GM12801 (cell line): ENCODE measurements around the gene PYY.

Experiments used
- TF ChIP-seq, protein P1 (sequence below): IDR thresholded peaks from one replicate; pipeline ENCODE4 v1.5.1; 2011; ENCODE audit warnings: control low read depth; ENCODE audit not compliant: insufficient read length; ENCODE audit errors: extremely low read depth

Gene PYY

DNA sequence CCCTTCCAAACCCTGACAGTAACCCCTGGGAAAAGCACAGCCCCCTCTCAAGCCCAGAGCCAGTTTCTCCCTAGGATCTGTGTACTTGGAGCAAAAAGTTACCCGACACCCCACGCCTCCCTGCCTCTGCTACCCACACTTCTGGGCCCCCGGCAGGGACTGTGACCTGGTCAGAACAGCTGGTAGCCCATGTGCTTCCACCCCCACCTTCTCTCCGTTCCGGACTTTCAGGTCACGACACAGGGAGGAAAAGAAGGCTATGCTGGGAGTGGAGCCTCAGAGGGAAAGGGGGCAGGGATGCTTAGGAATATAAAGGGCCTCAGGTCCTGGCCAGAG is 17.8 kb downstream of the PYY start:
- TF ChIP-seq, protein P1, sequence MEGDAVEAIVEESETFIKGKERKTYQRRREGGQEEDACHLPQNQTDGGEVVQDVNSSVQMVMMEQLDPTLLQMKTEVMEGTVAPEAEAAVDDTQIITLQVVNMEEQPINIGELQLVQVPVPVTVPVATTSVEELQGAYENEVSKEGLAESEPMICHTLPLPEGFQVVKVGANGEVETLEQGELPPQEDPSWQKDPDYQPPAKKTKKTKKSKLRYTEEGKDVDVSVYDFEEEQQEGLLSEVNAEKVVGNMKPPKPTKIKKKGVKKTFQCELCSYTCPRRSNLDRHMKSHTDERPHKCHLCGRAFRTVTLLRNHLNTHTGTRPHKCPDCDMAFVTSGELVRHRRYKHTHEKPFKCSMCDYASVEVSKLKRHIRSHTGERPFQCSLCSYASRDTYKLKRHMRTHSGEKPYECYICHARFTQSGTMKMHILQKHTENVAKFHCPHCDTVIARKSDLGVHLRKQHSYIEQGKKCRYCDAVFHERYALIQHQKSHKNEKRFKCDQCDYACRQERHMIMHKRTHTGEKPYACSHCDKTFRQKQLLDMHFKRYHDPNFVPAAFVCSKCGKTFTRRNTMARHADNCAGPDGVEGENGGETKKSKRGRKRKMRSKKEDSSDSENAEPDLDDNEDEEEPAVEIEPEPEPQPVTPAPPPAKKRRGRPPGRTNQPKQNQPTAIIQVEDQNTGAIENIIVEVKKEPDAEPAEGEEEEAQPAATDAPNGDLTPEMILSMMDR: no peak

DNA sequence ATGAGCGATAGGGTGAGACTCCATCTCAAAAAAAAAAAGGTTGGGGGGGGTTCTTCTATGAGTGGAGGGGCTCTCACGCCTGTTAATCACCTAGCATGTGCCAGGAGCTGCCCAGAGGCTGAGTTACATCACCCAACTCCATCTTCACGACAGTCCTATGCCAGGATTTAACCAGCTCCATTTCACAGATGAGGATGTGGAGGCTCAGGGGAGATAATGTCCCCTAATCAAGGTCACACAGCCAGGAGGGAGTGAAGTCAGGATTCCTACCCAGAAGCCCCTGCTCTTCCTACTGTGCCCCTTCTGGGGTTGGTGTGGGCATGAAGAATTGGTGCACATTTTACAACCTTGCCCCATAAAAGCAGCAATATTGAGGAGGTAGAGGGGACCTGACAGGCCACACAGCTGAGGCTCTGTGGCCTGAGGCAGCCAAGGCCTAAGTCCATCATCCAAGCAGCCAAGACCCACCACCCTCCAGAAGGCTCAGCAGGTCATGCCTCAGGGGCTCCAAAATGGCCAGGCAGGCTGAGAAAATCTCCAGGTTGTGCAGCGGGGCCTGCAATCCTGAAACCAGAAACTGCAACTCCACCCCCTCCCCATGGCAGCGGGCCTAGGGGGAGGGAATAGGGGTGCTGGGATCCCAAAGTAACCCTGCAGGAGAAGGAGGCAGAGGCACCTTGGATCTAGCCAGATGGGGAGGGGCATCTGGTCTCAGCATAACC is 18.4 kb downstream of the PYY start:
- TF ChIP-seq, protein P1: no peak

DNA sequence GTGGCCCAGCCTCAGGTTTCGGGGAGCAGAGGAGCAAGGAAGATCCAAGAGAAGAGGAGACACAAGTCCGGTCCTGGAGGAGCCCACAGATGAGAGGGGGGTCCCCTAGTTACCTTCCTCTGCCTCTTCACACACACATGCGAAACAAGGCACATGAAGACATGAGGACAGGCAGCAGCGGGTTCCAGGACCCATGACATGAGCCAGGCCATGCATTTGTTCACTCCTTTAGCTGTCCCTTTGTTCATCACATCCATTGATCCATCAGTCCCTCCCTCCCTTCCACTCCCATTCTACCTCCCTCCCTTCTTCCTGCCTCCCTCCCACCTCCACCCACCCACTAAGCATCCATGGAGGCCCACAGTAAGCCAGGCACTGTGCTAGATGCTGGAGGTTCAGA is 20.8 kb downstream of the PYY start:
- TF ChIP-seq, protein P1: no peak

DNA sequence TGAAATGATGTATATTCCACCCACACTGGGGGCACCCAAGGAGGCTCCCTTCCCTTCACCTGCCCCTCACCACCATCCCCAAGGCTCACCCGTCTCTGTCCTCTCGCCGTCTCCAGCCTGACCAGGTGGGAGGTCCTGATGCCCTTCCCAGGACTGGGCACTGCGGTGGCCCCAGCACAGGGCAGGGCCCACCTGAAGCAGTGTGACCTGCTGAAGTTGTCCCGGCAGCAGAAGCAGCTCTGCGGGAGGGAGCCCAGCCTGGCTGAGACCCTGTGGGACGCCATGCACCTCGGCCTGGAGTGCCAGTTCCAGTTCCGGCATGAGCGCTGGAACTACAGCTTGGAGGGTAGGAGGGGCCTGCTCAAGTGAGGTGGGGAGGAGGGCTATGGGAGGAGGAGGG is 21.4 kb downstream of the PYY start:
- TF ChIP-seq, protein P1: no peak

DNA sequence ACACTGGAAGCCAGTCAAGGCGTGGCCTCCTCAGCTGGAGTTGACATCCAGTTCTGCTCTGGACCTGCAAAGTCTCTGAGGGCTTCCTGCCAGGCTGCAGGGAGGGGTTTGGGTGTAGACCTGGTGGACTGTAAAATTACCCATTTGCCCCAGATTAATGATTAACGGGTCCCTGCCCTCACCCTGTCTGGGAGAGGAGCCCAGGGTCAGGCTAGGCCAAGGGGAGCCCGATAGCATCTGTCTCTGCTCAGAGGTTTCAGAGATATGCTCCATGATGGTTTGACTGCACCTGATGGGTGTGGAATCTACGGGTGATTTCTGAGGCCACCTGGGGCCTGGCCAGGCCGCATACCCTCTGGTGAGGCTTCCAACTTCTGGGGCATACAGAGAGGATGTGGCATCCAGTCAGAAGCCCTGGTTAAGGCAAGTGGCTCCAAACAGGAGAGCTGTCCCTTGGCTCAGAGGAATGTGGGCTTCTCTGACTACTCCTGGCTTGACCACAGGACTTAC is 22.6 kb downstream of the PYY start:
- TF ChIP-seq, protein P1: no peak

DNA sequence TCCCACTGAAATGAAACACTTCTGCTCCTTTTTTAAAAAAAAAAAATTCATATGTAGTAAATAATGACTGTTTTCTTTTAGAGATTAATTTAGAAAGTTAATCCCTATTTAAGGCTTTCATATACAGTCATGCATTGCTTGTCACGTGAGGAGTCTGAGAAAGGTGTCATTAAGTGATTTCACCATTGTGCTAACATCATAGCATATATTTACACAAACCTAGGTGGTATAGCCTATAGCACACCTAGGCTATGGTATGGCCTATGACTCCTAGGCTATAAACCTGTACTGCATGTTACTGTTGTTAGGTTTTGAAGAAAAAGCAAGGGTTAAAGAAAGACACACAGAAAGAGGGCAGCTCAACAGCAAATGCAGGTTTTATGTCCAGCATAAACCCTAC is 25.1 kb downstream of the PYY start:
- TF ChIP-seq, protein P1: no peak

DNA sequence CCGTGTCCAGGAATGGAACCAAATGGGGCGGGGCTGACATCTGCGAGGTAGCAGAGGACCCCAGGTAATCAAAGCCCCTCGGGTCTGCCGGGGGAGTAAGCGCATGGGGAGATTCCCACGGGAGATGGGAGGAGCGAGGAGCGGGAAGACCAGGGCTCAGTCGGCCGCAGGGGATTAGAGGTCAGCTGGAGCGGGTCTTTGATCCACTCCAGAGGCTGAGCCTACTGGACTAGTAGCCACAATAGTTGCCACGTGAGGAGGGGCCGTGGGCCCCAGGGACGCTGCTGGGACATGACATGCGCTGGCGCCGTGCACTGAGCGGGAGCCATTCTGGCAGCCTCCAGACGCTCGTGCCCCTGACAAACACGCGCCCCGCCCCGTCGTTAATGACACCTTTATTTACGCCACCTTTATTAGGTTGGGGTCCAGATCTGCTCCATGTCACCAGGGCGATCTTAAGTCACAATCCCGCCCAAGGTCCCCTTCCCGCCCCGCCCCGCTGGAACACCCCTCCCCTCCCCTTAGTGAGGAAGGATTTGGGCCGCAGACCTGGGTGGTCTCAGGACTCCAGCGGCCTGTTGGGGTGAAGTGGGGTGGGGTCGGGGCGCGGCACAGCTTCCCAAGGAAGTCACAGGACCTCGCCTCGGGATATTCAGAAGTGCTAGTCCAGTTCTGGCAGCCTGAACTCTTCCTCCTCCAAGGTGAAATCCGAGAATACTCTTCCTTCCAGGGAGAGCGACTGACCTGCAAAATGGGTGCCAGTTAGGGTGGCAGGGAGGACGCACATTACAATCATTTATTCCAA is 26.5 kb downstream of the PYY start:
- TF ChIP-seq, protein P1: no peak
